Lung microvascular endothelial cell (primary cell): Measurements from ENCODE around the gene SCARF1. TPM values are rescaled to one million over a fixed set of nuclear protein-coding genes. Genes with fewer than 3 reads are reported as not detected.
A peak's percentile ranks its signal among the peaks of the same experiment; 100 is the strongest.

Source experiments
- DNase-seq, 2 donors: peaks; one replicate each; pipeline versions ENCODE4 v3.0.0 to v3.0.0-alpha.2; 2010; ENCODE audit warnings: low read depth in 2 of 2
- total RNA-seq: library from RNA; depleted of rRNA; stranded (reverse); fragments of >200 nt; gene quantifications from 2 replicates; pipeline ENCODE4 v1.2.1, GENCODE V29; 2014

The SCARF1 gene
- total RNA-seq, 1 donor from 2014 or later, result 92.1 TPM

DNA sequence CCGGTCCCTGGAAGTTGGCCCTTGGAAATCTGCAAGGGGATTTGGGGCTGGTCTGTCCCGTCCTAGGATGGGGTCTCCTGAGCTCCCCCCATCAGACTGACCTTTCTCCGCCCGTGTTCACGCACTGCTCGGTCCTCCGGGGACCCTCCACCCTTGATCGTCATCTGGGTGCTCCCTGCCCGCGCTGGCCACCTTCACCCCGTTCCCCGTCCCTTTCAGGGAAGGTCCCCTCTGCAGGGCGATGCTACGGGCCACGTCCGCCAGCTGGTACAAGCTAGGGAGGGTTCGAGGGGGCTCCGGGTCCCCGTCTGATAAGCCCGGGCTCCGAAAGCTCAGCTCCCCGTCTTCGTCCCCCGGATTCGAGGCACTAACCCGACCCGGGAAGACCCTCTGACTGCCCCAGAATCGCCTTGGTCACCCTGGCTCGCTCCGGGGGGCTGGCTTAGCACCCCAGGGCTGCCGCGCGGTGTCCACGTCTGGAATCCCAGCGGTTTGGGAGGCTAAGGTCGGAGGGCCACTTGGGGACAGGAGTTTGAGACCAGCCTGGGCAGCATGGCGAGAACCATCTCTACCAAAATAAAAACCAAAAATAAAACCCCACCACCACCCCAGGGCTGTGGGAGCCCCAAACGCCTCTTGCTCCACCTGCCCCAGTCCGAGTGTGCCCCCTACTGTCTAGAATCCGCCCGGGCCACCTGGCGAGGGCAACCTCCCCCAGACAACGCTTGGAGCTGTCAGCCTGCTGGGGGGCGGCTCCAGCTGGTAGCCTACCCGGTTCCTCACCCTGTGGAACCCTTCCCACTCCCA is 15.8 kb downstream of the SCARF1 start:
- peak; percentile 61 to 79 for DNase-seq

DNA sequence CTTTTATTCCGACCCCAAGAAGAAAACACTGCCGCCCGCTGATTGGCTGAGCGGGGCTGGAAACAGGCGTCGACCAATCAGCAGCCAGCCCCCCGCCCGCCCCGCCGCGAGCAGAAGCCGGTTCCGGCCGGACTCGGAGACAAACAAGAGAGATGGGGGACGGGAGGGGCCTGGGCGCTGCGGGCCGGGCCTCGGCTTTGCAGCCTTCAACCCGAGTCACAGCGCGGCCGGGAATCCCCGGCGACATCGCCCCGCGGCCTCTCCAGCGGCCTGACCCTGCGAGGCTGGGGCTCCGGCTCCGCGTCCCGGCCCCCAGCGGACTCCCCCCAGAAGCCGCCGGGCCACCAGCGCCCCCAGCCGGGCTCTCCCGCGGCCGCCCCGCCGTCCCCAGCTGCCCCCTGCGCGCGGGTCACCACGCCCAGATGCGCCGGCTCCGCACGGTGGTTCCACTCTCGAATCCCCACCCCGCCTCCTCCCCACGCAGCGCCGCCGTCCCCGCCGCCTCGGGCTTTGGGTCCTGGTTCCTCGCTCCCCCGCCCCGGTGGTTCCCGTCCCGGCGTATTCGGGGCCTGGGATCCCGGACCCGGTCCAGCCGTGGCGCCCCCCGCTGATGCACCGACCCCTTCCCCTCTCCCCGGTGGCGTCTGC is 16.6 kb downstream of the SCARF1 start:
- DNase-seq, result peak; percentile 96

DNA sequence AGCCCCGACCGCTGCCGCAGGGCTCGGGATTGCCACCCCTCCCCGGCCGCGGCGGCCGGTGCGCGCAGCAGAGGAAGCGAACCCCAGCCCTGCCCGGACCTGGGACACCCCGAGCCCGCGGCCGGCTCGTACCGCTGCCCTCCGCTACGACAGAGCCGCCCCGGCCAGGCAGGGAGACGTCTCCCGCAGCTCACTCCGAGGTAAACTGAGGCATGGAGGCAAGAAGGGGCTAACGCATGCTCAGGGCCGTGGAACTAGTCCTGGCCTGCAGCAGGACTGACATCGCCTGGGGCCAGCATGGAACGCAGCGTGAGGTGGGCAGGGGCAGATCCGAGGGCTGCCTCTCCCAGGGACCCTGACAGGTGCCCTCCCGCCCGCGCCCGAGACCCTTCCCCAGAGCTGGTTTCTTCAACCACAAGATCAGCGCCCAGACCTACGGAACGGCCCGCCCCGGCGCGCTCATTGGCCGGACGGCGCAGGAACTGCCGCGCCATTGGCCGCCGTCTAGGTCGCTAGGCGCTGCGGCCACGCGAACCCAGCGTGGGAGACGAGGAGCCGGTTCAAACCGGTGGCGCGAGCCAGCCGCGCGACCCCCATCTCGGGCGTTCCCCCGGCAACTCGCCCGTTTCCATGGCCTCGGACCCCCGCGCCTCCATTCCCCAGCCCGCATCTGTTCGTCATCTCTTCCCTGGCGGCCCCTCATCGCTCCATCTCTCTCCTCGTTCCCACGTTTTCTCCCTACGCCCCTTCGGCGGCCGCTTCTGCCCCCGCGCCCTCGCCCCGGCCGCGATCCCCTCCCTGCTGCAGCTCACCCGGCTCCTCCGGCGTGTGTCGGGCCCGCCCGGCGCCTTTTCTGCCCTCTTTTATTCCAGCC is 17.3 kb downstream of the SCARF1 start, which contains the start of gene SLC43A2:
Gene SLC43A2 (minus strand): TSS at position 853 of the 874 bp plus-strand sequence. CDS start 960 bp downstream, outside the sequence.
- DNase-seq, result peak; percentile 87 to 91

DNA sequence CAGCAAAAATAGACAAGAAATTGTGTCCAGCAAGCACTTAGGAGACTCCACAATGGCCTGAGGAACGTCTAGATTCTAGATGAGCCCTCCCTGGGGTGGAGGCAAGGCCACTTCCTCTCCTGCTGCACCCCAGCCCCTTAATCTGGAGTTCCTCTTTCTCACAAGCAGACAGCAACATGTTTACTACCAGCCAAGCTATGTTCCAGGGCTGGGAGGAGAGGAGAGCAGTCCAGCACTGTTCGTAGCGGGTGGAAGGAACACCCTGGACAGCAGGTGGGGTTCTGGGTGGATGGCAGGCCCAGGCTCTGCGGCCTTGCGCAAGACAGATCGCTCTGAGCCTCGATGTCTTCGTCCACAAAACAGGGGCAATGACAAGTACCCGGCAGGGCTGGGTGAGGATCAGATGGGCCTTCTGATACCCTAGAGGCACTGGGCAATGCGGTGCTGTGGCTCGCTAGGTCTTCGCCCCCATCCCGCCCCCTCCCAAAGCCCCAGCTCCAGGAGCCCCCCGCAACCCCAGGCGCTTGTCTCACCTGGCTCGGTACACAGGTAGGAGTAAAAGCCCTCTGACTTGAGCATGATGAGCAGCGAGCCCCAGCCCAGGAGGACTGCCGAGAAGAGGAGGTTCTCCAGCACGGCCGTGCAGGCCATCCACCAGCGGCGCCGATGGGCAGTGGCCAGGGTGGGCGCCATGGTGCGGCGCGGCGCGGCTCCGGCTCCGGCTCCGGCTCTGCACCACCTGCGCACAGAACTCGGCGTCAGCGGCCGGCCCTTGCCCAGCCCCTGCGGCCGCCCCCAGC is 18.1 kb downstream of the SCARF1 start:
- DNase-seq, result peak; percentile 20 to 36

DNA sequence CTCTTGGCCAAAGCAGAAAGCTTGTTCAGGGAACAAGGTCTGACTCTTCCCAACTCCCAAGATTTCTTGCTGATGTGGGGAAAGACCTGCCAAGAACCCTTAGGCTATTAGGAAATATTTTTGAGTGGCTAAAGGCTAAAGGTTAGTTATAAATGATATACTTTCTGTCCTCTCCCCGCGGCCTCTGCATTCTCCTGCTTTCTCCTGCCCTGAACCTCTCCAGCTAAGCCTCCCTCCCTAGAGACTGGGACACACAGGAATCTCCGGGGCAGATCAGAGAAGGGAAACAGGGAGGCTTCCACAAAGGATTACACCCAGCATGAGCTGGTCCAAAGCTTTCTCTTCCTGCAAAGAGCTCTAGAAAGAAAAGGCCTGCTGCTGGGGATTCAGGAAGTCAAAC is 19.2 kb downstream of the SCARF1 start:
- peak in 1 of 2 donors; percentile 15 for DNase-seq

DNA sequence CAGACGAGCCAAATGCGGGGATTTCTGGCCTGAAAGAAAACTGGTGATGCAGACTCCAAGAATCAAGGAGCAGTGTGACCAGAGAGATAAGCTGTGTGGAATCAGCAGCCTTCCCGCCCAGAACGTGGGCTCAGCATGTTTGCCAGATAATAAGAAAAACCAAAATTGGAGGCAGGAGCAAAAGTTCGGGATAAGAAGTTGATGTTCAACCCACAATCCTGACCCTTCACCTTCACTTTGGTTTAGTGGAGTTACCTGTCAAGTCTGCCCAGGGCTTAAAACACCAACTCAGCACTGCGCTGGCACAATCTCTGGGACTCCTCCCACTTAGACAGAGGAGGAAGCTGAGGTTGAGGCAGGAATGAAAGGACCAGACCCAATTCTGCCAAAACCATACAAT is 20.0 kb downstream of the SCARF1 start:
- peak in 1 of 2 donors; percentile 18 for DNase-seq

DNA sequence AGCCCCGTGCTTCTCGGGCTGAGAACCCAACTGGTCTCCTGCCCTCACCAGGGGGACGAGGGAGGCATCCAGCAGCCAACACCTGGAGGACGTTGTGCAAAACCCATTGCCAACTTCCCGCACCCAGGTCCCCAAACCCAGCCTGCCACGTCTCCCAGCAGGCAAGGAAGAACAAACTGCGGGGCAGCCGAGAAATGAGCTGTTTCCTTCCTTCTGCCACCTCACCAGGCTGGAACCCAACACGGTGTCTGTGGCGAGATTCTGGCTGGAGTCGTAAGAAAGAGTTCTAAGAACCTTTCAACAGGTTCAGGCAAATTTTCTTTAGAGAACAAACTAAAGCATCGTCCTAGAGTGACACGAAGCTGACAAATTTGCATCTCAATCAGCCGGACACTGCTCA is 20.5 kb downstream of the SCARF1 start:
- DNase-seq, result peak in 1 of 2 donors; percentile 59

DNA sequence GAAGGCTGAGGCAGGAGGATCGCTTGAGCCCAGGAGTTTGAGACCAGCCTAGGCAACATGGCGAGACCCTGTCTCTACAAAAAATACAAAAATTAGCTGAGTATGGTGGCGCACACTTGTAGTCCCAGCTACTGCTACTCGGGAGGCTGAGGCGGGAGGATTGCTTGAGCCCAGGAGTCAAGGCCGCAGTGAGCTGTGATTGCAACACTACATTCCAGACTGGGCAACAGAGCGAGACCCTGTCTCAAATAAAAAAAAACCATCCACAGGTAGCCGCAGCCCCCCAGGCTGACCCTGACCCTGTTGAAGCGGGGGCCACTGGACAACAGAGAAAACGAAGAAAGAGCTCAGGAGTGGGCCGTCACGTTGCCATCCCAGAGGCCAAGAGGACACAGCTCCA is 20.9 kb downstream of the SCARF1 start:
- DNase-seq, result no peak

DNA sequence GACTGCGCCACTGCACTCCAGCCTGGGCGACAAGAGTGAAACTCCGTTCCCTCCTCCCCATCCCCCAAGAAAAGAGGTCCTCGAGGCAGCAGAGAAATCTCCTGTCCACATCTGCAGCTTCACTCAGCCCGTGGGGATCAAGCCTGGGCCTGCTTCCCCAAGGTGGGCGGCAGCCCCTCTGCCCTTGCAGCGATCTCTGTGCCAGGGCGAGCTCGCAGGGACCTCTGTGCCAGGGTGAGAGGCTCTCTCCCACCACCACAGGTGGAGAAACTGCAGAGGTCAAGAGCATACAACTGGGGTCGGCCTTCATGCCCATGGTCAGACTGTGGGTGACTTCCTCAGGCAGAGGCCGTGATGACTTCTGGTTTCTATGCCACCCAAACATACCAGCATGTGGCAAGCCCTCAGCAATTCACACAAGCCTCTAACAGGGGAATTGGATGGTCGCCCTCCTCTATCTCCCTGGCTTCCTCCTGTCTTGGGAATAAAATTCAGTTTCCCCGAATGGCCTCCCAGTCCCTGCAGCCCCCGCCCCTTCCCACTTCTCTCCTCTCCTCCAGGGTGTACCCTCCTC is 22.4 kb downstream of the SCARF1 start:
- no peak for DNase-seq

DNA sequence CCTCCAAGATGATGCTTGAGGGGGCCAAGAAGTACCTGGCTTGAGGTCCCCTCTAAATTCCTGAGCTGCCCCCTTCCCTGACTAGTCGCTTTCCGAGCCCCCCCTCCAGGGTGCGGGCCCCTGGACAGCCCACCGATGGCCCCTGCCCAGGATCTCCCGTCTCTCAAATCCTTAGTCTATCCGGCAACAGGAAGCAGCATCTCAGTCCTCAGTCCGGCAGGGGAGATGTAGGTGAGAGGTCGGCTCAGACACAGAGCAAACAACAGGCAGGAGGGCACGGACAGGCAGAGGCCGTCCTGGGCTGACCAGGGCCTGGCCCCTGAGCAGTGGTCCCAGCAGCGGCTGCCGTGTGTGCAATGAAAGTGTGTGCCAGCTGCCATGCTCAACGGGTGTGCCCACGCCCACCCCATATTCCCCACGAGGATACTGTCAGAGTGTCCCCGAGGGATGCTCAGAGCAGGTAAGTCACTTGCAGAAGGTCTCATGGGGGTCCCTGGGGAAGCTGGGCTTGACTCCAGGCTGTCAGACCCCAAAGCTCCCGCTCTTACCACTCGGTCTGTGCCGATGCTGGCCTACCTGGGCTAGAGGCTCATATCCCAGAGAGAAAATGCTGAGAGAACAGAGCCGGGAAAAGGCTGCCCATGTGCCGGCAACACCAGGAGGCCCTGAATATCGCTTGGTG is 24.1 kb downstream of the SCARF1 start:
- peak in 1 of 2 donors; percentile 65 for DNase-seq

DNA sequence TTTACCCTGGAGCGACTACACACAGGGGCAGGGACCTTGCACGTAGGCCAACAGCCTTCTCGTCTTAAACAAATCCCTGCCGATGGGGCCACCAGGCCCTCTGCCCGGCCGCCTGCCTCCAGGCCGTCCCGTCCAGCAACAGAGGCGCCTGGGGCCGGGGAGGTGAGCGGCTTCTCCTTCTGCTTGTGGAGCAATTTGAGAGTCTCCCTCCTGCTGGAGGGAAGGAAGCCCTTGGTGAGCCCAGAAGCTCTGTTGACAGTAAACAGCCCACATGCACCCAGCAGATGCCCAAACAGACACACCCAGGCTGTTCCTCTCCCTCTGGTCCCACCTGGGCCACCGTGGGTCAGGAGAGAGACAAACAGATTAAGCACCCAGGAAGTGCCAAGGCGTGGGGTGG is 25.0 kb downstream of the SCARF1 start:
- DNase-seq, result no peak

DNA sequence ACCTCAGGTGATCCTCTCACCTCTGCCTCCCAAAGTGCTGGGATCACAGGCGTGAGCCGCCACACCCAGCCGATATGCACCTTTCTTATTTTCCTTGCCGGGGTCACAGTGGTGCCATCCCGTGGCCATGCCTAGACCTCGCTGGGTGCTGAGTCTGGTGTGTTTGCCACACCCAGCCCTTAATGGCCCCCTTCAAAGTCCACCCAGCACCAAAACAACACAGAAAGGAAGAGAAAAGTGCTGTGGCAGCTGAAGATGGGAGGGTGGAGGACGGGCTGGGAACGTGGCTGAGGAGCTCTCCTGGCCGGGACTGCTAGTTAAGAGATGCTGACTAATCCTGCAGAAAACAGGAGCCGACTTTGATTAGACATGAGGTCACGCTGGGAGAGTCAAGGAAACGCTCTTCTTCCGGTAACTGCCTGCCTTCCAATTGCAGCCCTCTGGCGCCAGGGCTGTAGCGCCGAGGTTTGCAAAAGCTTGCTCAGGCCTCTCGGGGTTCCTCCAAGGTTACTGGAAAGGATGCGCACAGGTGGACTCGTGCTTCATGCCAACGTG is 27.8 kb downstream of the SCARF1 start:
- peak; percentile 21 to 90 for DNase-seq

DNA sequence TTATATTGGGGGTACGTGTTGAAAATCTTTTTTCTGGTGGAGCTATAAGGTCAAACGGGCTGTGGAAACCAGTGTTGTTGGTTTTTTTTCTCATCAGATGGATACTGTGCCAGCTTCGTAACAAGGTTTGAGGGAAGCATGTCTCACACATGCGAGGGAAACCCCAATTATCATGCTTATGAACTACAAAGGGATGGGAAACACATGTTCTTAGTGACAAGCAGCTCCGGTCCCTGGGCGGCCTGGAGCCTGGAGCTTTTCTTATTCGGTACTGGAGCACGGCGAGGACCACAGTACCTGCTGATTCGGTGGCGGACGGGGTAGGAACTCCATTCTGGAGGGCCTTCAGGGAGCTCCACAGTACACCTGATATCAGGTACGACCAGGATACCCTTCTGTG is 29.4 kb downstream of the SCARF1 start:
- no peak for DNase-seq

DNA sequence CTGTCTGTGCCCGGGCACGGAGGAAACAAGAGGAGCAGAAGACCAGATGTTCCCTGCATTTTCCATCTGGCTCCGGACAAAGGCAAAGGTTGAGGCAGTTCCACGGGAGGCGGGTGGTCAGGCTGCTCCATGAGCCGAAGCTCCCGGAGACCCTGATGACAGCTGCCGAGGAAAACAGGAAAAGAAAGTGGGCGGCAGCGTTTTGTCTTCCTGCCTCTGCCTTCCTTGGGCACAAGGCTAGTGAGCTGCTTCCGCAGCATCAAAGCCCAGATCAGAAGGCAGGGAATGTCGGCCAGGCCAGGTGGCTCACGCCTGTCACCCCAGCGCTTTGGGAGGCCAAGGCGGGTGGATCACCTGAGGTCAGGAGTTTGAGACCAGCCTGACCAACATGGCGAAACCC is 33.1 kb downstream of the SCARF1 start:
- DNase-seq, result peak; percentile 53 to 62

DNA sequence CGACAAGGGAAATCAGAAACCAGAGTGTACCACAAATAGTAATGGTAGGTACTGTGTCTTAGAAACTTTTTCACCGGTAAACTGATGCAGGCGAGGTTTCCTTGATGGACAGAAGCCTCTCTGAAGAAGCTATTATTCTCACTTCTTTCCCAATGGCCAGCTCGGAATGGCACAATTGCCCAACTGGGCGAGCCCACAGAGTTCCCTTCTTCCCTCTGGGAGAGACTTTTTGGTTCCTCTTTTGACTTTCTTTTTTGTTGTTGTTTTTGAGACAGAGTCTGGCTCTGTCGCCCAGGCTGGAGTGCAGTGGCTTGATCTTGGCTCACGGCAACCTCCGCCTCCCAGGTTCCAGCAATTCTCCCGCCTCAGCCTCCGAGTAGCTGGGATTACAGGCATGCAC is 33.8 kb downstream of the SCARF1 start:
- no peak for DNase-seq

DNA sequence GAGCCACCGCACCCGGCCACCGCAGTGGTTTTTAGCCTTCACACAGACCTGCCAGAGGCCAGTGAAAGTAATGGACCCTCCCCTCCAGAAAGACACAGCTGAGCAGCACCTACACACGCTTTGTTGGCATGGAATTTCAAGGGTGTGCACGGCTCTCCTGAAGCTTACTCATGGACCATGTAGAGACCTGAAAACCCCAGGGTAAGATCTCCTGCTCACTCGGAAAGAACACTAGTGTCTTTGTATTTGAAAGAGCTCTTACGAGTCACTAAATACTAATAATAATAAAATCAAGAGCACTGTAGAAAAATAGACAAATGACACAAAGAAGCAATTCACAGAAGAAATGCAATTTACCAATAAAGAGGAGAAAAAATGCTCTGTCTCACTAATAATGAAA is 36.9 kb downstream of the SCARF1 start:
- DNase-seq, result no peak

DNA sequence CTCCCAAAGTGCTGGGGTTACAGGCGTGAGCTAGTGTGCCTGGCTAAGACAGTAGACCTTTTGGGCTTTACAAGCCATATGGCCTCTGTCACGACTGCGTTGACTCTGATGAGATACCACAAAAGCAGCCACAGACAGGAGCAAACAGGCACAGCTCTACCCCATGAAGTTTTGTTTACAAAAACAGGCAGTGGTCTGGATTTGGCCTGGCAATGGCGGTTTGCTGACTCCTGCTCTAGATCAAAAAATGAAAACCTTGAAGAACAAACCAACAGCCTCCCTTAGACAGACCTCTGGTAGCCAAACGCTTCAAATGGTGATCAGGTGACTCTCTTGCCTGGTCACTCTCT is 37.6 kb downstream of the SCARF1 start:
- no peak for DNase-seq

DNA sequence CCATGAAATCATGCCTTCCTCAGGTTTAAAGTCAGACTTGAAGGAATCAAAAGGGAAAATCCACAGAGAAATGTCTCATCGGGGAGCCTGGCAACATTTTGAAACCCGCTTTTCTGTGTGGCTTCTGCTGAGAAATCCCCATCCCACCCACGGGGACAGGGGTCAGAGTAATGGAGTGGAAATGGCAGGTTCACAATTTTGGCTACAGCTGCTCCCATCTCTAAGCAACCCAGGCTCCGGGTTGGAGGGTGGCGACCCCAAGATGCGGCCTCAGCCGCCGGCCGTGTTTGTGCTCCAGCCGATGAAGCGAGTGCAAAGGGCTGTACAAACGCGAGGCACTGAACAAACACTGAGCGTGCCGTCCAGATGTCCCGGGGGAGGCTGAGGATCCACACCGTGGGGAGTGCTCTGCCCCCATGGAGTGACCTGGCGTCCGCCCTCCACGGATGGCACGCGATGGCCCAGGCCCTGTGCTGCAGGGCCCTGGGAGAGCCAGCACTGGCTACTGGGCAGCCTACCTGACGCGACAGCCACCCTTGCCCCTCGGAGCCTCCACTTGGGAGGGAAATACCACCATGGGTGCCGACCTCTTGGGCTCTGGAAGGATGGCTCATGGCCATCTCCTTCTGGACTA is 39.1 kb downstream of the SCARF1 start:
- no peak for DNase-seq

DNA sequence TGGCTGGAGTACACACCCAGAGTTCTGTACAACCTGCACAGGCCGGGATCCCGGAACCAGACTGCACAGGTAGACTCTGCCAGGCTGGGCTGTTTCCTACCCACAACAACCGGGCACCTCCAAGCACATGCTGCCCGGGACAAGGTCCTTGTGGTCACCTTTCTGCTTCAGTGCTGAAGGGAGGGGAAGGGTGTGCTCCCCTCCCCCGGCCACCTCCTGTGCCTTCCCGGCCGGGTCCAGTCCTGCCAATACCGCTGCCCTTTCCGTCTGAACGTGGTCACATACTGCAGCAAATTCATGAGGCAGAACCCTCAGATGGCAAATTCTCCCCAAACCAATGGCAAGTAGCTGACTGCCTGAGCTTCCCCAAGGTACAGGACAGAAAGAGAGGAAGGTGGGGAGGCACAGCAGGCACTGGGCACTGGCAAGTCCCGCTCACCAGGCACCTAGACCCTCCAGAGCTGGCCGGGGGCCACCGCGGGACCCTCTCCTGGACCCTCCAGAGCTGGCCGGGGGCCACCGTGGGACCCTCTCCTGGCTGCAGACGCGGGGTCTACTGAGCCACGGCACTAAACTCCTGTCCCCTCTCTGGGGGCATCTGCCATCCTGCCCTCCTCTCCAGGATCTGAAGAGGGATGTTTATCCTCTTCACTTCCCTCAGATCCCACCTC is 39.7 kb downstream of the SCARF1 start:
- DNase-seq, result no peak
